ENCODE measurements around the gene NPC1L1. TPM values are rescaled to one million over a fixed set of nuclear protein-coding genes. Genes with fewer than 3 reads are reported as not detected.

The NPC1L1 gene
- total and polyA plus RNA-seq, 2 donors (not counting 1 experiment from before 2014, with no cell fraction given): 0.07 TPM; not detected in 1

DNA sequence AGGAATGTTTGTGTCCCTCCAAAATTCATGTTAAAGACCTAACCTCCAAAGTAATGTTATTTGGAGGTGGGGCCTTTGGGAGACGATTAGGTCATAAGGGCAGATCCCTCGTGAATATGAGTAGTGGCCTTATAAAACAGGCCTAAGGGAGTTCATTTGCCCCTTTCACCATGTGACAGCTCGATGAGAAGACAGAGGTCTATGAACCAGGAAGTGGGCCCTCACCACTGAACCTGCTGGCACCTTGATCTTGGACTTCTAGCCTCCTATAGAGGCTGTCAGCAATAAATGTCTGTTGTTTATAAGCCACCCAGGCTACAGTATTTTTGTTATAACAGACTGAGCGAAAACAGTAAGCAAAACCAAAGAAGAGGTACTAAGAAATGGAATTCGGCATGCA lies 64.8 kb downstream of the NPC1L1 start:
- no peak overlapping the region for H3K4me3 Mint-ChIP-seq
- peaks cover 5 to 64% of the 10 kb centered on the region in 2 experiments for H3K36me3 ChIP-seq (replicated peaks in 1 of 2; ENCODE audit: control extremely low read depth in 1 of 2, control insufficient read depth in 1 of 2, extremely low read depth in 1 of 2, insufficient read depth in 2 of 2, low read length in 1 of 2)
- ChIA-PET POLR2A (no interaction called here), CTCF (interaction anchor here (0.9 to 1.7 kb wide), 5 partner anchors 8 to 262 kb away, joined by 3 to 7 read pairs (median 4); no protein-coding TSS in a partner anchor)
- no peak for DNase-seq
- H3K27ac ChIP-seq (ENCODE audit: low read length in 2 of 2): no peak overlapping the region
- H2AFZ ChIP-seq (ENCODE audit: insufficient read depth, low read depth, low read length, poor library complexity, severe bottlenecking): no peak overlapping the region
- H3K4me1 ChIP-seq (ENCODE audit: control insufficient read depth in 2 of 2, insufficient read depth in 2 of 2, low read length in 2 of 2): peaks cover 0 to 4% of the 10 kb centered on the region in 2 donors
- peaks cover 74% of the 10 kb centered on the region for H4K20me1 ChIP-seq (ENCODE audit: control insufficient read depth, insufficient read depth, low read length, poor library complexity, severe bottlenecking)
- H3K4me2 ChIP-seq (replicated peaks; ENCODE audit: low read depth, low read length, poor library complexity, severe bottlenecking): no peak overlapping the region
- H3K27me3 Mint-ChIP-seq: no peaks in the 10 kb centered on the region
- H3K4me1 Mint-ChIP-seq: peaks cover 15% of the 10 kb centered on the region
- intact Hi-C loops (cut with micrococcal nuclease): no loop called here
- H3K27ac Mint-ChIP-seq: no peak overlapping the region
- ATAC-seq (ENCODE audit: low read depth): no peak
- H3K9me3 ChIP-seq (ENCODE audit: control extremely low read depth in 1 of 3, control insufficient read depth in 2 of 3, insufficient read depth in 1 of 3, low read length in 2 of 3): no peaks in the 10 kb centered on the region
- WGBS (ENCODE audit: insufficient coverage): 83% methylated on average over 5 of the region's 5 CpGs
- no peak overlapping the region for H3K9ac ChIP-seq (ENCODE audit: low read length)
- H3K4me3 ChIP-seq (ENCODE audit: control extremely low read depth in 1 of 5, extremely low read depth in 1 of 5, insufficient read depth in 1 of 5, low read depth in 2 of 5, low read length in 4 of 5): no peak overlapping the region
- no peaks in the 10 kb centered on the region for H3K27me3 ChIP-seq (replicated peaks in 1 of 4; ENCODE audit: control extremely low read depth in 1 of 4, control insufficient read depth in 3 of 4, insufficient read depth in 4 of 4, low read length in 3 of 4)
- H3K9me3 Mint-ChIP-seq (ENCODE audit: insufficient read depth): peaks cover 3% of the 10 kb centered on the region
- H3K79me2 ChIP-seq (ENCODE audit: control insufficient read depth, insufficient read depth, low read length): peaks cover 85% of the 10 kb centered on the region
- TF ChIP-seq EZH2 (IDR thresholded peaks at IDR 0.05; ENCODE audit: borderline replicate concordance, insufficient read depth, low read depth, low read length, poor library complexity, severe bottlenecking): no peak
- TF ChIP-seq, protein P1, sequence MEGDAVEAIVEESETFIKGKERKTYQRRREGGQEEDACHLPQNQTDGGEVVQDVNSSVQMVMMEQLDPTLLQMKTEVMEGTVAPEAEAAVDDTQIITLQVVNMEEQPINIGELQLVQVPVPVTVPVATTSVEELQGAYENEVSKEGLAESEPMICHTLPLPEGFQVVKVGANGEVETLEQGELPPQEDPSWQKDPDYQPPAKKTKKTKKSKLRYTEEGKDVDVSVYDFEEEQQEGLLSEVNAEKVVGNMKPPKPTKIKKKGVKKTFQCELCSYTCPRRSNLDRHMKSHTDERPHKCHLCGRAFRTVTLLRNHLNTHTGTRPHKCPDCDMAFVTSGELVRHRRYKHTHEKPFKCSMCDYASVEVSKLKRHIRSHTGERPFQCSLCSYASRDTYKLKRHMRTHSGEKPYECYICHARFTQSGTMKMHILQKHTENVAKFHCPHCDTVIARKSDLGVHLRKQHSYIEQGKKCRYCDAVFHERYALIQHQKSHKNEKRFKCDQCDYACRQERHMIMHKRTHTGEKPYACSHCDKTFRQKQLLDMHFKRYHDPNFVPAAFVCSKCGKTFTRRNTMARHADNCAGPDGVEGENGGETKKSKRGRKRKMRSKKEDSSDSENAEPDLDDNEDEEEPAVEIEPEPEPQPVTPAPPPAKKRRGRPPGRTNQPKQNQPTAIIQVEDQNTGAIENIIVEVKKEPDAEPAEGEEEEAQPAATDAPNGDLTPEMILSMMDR (IDR thresholded peaks at IDR 0.05): no peak

- no peak overlapping the region for H3K27ac Mint-ChIP-seq
- ChIA-PET POLR2A (no interaction called here), CTCF (interaction anchor here (1.0 kb wide), 2 partner anchors 92 to 454 kb away, joined by 3 to 4 read pairs; no protein-coding TSS in a partner anchor)
- no peaks in the 10 kb centered on the region for H3K27me3 ChIP-seq (replicated peaks in 1 of 4; ENCODE audit: control extremely low read depth in 1 of 4, control insufficient read depth in 3 of 4, insufficient read depth in 4 of 4, low read length in 3 of 4)
- intact Hi-C loops (cut with micrococcal nuclease): no loop called here
- no peak overlapping the region for H3K9ac ChIP-seq (ENCODE audit: low read length)
- H3K4me3 ChIP-seq (ENCODE audit: control extremely low read depth in 1 of 5, extremely low read depth in 1 of 5, insufficient read depth in 1 of 5, low read depth in 2 of 5, low read length in 4 of 5): no peak overlapping the region
- H2AFZ ChIP-seq (ENCODE audit: insufficient read depth, low read depth, low read length, poor library complexity, severe bottlenecking): no peak overlapping the region
- H3K4me1 ChIP-seq (ENCODE audit: control insufficient read depth in 2 of 2, insufficient read depth in 2 of 2, low read length in 2 of 2): peaks cover 0 to 4% of the 10 kb centered on the region in 2 donors
- H3K36me3 ChIP-seq (replicated peaks in 1 of 2; ENCODE audit: control extremely low read depth in 1 of 2, control insufficient read depth in 1 of 2, extremely low read depth in 1 of 2, insufficient read depth in 2 of 2, low read length in 1 of 2): peaks cover 3 to 54% of the 10 kb centered on the region in 2 experiments
- no peak overlapping the region for H3K4me2 ChIP-seq (replicated peaks; ENCODE audit: low read depth, low read length, poor library complexity, severe bottlenecking)
- H3K79me2 ChIP-seq (ENCODE audit: control insufficient read depth, insufficient read depth, low read length): peaks cover 97% of the 10 kb centered on the region
- no CpG with 5 or more reads among the region's 3 CpGs for WGBS (ENCODE audit: insufficient coverage)
- TF ChIP-seq, protein P1 (IDR thresholded peaks at IDR 0.05): no peak
- no peak for TF ChIP-seq EZH2 (IDR thresholded peaks at IDR 0.05; ENCODE audit: borderline replicate concordance, insufficient read depth, low read depth, low read length, poor library complexity, severe bottlenecking)
- H3K9me3 Mint-ChIP-seq (ENCODE audit: insufficient read depth): no peaks in the 10 kb centered on the region
- no peaks in the 10 kb centered on the region for H3K9me3 ChIP-seq (ENCODE audit: control extremely low read depth in 1 of 3, control insufficient read depth in 2 of 3, insufficient read depth in 1 of 3, low read length in 2 of 3)
- ATAC-seq (ENCODE audit: low read depth) (no peak), DNase-seq (no peak)
- H3K27me3 Mint-ChIP-seq: no peaks in the 10 kb centered on the region
- peaks cover 22% of the 10 kb centered on the region for H3K4me1 Mint-ChIP-seq
- H3K27ac ChIP-seq (ENCODE audit: low read length in 2 of 2): no peak overlapping the region
- peaks cover 92% of the 10 kb centered on the region for H4K20me1 ChIP-seq (ENCODE audit: control insufficient read depth, insufficient read depth, low read length, poor library complexity, severe bottlenecking)
- no peak overlapping the region for H3K4me3 Mint-ChIP-seq
Observed at GRCh38 chr7:44473295-44473694, 67.8 kb downstream of the NPC1L1 start.

Measured in B cell (primary cell).